Left cardiac atrium (tissue), 4 donors: ENCODE data around the gene ADD2. TPM values are rescaled to one million over a fixed set of nuclear protein-coding genes. Genes with fewer than 3 reads are reported as not detected.
A peak's percentile ranks its signal among the peaks of the same experiment; 100 is the strongest.
"Not testable (repeated sequence)": the region's sequence is repeated elsewhere in the genome, so short reads cannot be mapped to it uniquely, and the experiment has no call there.

Experiments used
- ATAC-seq, 2 donors: fragments of 200-7000 bp; cut with Tn5 transposase; one replicate each; pipeline ENCODE4 v1.9.1; 2020; ENCODE audit warnings: mild to moderate bottlenecking in 2 of 2, moderate library complexity in 2 of 2
- DNase-seq: peaks from one replicate; pipeline ENCODE4 v3.0.0-alpha.2; 2020
- intact Hi-C, 2 donors: fragments of 100-400 bp; cut with DNase I; formaldehyde crosslinking; loops; one replicate each; pipeline versions ENCODE4 v1.14.1 to v1.15.1; 2022 to 2023
- total RNA-seq, 2 donors: library from RNA; stranded (reverse); fragmentation: NEBNext Ultra II Directional; extraction: Animal tissue kit (Norgen Biotek cat#: 25700); gene quantifications; one replicate each; pipeline ENCODE4 v1.2.1, GENCODE V29; 2021
- donor health status: DM: no; HTN: yes; CAD: no.
- donor health status: DM: no; HTN: yes; CAD: no; lungs with severe emphysema.
- donor health status: DM: yes; HTN: yes; CAD: no.
- donor health status: Dilated cardiomyopathy.

ADD2 gene
- total RNA-seq, 2 donors from 2014 or later, result 2.2 to 2.8 TPM

DNA sequence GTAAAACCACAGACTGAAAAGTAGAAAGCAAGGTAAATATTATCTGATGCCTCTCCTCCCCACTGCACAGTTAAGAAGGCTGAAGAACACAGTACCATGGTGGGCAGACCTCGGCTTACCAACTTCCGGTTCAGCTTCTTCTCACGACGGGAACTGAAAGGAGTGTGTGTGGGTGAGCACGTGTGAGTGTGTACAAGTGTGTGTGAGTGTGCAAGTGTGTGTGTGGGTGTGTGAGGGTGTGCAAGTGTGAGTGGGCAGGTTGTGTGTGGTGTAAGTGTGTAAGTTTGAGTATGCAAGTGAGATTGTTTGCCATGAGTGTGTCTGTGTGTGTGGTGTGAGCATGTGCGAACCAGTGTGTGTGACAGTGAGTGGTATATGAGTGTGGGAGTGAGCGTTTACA lies 103.5 kb downstream of the ADD2 start:
- intact Hi-C loops, result no loop called here
- ATAC-seq (no peak), DNase-seq (no peak)

DNA sequence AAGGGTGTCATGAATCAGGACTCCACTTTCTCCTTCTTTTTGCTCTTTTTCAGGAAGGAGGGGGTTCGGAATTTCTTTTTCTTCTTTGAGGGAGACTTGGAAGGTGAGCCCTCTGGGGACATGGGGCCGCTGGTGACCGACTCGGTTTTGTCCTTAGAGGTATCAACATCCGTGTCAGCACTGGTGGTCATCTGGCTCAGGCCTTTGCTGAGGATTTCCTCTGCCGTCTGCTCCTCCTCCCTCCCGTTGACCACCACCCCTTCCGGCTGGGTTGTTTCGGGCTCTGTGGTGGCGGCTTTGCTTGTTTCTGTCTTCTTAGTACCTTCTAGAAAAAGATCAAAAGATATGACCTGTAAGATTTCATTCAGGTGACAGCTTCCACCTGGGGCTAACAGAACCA lies 104.6 kb downstream of the ADD2 start:
- ATAC-seq (no peak), DNase-seq (no peak)
- intact Hi-C loops, result no loop called here

DNA sequence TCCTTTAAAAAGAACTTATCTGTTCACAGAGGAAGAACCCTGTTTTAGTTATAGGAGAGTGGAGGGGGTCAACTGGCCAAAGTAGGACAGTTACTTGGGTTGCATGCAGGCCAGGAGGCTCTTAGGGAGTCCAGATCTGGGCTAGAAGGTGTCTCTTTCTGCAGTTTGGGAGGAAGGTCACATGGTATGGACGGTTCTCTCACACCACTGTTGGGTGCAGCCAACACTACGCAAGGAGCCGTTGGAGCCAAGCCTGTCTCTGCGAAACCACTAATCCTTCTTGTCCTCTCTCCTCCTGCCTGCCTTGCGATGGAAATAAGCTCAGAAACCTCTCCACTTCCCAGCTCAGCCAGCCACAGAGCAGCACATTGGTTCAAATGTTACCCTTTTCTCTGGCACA lies 108.4 kb downstream of the ADD2 start:
- DNase-seq, result no peak
- ATAC-seq, result no peak
- intact Hi-C loops, result loop anchor here (5.0 to 10.0 kb wide), 2 partner anchors 123 to 285 kb away; no protein-coding TSS in a partner anchor

DNA sequence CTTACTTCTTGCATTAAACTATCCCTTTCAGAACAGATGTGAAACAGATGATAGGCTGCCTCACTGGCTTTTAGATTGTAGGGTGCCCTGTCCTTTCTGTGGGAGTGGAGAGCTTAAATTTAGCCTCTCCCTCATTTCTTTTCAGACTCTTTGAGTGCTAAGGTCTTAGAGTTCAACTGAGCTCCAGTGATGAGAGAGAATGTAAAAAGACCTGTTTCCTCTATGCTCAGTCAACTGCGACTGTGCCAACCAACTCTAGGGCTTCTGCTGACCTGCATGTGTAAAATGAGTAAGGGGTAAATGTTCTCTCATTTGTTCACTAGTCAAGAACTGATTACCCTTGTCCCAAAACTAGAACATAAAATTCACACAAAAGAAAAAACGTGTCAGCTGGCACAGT lies 109.5 kb downstream of the ADD2 start:
- ATAC-seq (no peak), DNase-seq (no peak)
- intact Hi-C loops, result loop anchor here (5.0 to 10.0 kb wide), 2 partner anchors 124 to 286 kb away; no protein-coding TSS in a partner anchor

DNA sequence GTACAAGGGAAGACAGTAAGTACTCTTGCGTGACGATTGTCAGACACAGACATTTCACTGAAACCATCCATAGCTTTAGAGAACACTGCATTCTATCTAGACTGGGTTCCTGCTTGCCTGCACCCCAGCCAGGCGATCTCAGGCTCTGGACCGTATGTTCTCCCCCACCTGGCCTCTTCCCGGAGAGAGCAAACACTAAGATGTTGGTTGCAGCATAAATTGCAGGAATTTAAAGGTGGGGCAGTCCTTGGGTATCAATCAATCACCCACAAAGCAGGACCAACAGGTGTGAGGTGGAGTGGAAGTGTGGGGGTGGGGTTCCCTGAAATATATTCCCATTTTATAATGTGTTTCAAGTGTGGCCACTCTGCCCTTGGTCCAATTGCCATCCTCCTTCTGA lies 110.8 kb downstream of the ADD2 start:
- intact Hi-C loops, result loop anchor here (5.0 to 10.0 kb wide), 2 partner anchors 125 to 288 kb away; no protein-coding TSS in a partner anchor
- no peak for DNase-seq
- ATAC-seq, result no peak

DNA sequence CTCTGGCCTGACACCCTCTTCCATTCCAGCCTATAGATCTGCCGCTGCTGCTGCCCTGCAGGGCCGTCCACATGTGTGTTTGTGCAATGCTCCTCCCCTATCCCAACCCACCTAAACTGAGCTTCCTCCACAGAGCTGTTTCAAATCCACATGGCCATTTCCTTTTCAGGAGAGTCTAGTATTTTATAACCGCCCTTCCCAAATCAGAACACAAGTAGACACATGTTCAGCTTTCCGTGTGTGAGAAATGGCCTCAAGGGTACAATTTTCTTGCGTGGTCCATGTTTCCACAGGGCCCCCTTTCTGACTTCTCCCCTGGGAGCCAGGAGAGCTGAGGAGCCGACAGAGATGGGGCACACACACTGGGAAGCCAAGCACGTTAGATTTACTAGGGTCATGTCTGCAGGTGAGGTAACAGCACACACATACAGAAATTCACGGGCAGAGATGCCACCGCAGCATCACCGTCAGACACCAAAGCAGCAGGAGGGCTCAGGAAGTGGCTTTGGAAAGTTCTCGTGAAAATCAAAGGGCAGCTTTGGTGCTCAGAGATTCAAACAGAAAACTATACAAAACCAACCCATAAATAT lies 111.5 kb downstream of the ADD2 start:
- intact Hi-C loops, result loop anchor here (5.0 to 10.0 kb wide), 2 partner anchors 126 to 288 kb away; no protein-coding TSS in a partner anchor
- DNase-seq, result no peak
- ATAC-seq, result no peak

DNA sequence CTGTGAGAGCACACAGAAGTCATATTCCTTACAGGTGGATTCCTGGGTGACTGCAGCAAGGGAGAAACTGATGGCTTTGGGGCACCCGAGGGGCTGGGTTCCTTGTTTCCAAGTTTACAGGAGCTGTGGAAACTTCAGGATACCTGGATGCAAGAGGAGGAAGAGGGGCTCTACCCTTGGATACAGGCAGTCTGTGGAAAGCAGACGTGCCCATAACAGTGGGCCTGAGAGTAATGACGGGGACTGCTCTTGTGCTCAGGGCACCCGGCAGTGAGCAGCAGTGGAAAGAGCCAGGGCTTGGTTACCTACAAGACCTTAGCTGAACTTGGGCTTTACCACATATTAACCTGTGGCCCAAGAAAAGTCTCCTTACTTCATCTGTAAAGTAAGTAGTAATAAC lies 112.2 kb downstream of the ADD2 start:
- DNase-seq (no peak), ATAC-seq (no peak)
- intact Hi-C loops, result loop anchor here (5.0 to 10.0 kb wide), 2 partner anchors 127 to 289 kb away; no protein-coding TSS in a partner anchor

DNA sequence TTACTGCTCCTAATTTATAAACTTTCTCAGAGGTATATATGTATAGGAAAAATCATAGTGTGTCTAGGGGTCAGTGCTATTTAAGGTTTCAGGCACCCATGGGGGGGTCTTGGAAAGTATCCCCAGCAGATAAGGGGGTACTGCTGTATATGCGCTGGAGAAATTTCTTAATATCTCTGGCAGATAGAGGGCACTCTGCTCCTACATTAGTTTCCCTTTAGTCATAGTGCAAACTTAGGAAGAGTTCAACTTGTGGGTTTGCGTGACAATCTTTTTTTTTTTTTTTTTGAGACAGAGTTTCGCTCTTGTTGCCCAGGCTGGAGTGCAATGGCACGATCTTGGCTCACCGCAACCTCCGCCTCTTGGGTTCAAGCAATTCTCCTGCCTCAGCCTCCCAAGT lies 112.8 kb downstream of the ADD2 start:
- ATAC-seq, result not testable (repeated sequence)
- intact Hi-C loops, result loop anchor here (5.0 to 10.0 kb wide), 2 partner anchors 127 to 290 kb away; no protein-coding TSS in a partner anchor

DNA sequence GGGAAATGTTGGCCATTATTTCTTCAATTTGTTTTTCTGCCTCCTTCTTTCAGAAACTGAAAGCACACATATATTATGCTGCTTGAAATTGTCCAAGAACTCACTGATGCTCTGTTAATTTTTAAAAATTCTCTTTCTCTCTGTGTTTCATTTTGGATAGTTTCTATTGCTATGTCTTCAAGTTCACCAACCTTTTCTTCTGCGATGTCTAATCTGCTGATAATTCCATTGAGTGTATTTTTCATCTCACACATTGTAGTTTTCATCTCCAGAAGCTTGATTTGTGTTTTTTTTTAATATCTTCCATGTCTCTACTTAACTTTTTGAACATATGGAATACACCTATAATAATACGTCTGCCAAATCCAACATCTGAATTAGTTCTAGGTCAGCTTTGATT lies 116.3 kb downstream of the ADD2 start:
- intact Hi-C loops, result loop anchor here in 1 of 2 donors (10.0 kb wide), 1 partner anchor 293 kb away; no protein-coding TSS in a partner anchor

More for the DNA sequence above, 112.8 kb downstream of the ADD2 start:
- not testable (repeated sequence) for DNase-seq

DNA sequence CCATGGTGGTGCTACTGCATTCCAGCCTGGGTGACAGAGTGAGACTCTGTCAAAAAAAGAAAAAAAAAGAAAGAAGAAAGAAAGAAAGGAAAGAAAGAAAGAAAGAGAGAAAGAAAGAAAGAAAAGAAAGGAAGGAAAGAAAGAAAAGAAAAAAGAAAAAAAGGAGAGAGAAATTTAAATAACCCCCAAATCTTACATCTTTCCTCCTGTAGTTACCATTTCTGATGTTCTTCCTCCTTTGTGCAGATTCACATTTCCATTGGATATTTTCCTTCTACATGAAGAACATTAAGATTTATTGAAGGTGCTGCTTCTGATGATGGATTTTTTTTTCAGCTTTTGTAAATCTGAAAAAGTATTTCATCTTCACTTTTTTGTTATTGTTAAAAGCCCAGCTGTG lies 117.0 kb downstream of the ADD2 start:
- ATAC-seq, result no peak
- intact Hi-C loops, result loop anchor here in 1 of 2 donors (10.0 kb wide), 1 partner anchor 294 kb away; no protein-coding TSS in a partner anchor
- DNase-seq, result no peak

More for the DNA sequence above, 116.3 kb downstream of the ADD2 start:
- DNase-seq, result no peak
- ATAC-seq, result no peak

DNA sequence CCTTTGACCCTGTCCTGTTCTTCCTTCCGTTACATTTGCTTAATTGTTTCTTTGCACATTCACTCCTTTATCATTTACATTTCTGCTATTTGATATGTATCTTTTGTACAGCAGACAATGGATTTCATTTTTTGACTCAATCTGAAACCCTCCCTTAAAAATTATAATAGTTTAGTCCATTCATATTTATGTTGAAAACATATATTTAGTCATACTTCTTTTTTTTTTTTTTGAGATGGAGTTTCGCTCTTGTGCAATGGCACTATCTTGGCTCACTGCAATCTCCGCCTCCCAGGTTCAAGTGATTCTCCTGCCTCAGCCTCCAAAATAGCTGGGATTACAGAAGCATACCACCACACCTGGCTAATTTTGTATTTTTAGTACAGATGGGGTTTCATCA lies 119.0 kb downstream of the ADD2 start:
- no peak for DNase-seq
- intact Hi-C loops, result loop anchor here in 1 of 2 donors (2.0 kb wide), 1 partner anchor 344 kb away; no protein-coding TSS in a partner anchor
- no peak for ATAC-seq

DNA sequence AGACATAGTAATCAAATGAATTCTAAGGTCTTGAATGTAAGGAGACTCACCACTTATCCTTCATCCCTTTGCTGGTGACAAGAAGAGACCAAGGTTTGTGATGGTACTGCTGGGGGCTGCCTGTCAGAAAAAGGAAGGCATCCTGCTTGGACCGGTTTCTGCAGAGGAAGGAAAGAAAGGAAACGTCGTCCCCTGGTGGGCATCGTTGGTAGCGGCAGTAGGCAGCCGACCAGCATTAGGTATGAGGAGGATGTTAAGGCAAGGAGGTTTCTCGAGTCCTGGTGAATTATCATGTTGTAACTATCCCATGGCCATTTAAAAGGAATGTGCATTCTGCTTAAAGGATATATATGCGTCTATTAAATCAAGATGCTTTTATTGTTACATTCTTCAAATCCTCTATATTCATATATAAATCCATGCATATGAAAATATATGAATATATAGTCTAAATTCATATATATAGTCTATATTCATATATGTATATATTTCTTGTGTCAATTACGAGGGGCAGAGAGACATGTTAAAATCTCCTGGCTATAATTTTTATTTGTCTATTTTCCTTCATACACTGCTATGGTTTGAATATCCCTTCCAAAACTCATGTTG lies 120.0 kb downstream of the ADD2 start:
- ATAC-seq (peak; percentile 62 to 71), DNase-seq (peak; percentile 53)
- intact Hi-C loops, result loop anchor here in 1 of 2 donors (2.0 kb wide), 1 partner anchor 343 kb away; no protein-coding TSS in a partner anchor

DNA sequence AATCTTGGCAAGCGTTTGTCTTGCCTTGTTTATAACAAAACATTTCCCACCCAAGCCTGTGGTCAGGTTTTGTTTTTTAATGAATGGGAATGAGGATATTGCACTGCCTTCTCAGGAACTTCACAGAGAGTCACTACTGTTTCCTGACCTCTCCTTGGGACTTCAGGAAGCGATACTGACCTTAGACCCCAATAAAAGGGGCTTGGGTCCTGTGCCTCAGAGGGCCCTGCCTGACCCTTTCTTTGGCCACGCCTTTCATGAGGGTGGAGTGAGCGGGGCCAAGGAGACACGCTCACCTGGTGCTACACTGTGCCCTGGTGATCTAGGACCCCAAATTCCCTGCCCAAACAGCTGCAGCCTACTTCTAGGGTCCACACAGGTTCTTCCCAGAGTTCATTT lies 121.6 kb downstream of the ADD2 start:
- DNase-seq, result no peak
- no peak for ATAC-seq
- intact Hi-C loops, result no loop called here

DNA sequence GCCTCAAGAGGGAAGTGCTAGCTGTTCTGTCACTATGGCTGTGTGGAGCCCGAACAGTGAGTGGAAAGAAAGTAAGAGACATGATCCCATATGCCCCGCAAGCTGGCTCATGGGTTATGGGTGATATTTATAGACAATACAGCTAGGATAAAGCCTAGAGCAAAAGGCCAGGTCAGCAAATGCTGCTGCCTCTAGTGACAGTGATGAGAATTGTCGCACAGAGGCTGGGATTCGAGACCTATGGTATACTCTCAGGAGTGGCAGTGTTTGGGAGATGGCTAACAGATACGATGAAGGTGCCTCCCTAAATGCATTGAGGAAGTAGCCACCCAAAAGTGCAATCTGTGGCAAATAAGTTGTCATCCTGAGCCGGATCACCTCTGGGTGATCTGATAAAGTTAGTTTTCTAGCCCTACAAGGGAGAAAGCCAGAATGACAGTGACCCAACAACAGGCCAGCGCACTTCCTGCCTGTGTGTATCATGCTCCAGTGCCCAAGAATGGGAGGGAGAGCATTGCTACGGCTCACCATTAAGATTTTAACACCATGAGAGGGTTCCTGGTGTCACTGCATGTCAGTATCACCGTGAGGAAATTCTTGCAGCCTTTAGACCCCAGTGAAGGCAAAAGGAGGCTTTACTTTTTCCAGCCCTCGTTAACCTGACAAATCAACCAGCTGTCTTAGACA lies 122.1 kb downstream of the ADD2 start:
- DNase-seq (no peak), ATAC-seq (no peak)
- intact Hi-C loops, result no loop called here

DNA sequence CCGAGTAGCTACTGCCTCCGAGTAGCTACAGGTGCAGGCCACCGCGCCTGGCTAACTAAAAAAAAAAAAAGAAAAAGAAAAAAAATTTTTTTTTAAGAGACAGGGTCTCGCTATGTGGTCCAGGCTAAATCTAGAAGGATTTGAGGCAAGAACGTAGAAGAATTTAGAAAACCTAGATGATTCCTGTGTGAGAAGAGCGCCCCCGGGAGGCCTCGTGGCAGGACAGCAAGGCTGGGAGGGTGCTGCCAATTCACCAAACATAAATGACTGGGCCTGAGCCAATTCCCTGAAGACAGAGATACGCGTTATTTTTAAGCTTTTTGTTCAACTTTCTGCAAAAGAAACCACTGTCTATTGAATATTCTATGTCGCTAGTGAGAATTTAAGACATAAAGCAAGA lies 124.3 kb downstream of the ADD2 start:
- DNase-seq (no peak), ATAC-seq (no peak)
- intact Hi-C loops, result no loop called here

DNA sequence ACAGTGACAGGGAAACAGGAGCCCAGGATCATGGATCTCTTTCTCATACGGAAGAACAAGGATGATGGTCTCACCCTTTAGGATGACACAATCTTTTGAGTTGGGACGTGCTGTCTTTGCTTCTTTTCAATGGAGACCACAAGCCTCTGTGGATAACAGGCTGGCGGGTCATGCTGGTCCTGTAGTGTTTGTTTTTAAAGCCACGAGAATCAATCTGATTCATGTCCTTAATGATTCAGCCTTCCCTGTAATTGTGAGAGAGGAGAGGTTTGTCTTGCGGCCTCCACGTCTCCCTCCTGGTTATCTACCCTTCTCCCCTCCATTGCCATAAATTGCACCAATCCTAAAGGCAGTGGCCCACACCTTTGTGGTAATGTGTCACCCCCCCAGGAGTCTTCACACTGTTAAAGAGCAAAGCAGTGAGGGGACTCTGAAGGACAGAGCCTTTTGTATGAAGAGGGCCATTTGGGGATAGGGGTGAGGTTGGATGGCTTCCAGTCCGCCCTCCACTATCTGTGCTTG lies 126.7 kb downstream of the ADD2 start:
- ATAC-seq (no peak), DNase-seq (no peak)
- intact Hi-C loops, result no loop called here

DNA sequence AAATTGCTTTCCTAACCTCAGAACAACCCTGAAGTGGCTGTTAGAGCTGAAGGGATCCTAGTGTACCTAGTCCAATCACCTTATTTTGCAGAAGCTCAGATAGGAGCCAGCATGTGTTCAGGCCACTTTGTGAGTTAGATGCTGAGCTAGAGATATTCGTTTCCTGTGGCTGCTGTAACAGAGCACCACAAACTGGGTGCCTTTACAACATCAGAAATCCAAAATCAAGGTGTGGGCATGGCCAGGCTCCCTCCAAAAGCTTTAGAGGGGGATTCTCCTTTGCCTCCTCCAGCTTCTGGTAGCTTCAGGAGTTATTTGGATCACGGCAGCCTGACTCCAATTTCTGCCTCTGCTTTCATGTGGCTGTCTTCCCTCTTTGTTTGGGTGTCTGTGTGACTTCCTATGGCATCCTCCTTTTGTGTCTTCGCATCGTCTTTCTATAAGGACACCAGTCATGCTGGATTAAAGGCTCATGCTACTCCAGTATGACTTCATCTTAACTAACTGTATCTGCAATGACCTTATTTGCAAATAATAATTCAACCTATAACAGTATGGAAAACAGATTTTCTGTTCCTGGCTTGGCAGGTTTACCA lies 128.1 kb downstream of the ADD2 start:
- ATAC-seq (no peak), DNase-seq (no peak)
- intact Hi-C loops, result no loop called here

DNA sequence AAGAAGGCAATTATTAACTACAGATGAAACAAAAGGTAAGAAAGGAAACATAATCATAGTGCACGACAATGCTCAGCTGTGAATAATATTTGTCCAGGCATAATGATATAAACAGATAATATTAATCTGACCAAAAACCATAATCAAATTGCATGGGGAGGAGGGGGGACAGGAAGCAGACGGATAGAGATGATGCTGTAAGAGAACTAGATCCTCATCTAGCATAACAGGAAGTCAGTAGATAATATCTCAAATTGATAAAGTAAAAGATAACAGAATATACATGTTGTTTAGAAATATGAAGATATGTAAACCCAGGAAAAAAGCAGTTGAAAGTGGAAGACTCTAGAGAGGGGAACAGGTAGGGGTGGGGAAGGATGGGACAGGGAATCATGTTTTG lies 129.4 kb downstream of the ADD2 start:
- DNase-seq, result no peak
- intact Hi-C loops, result no loop called here
- no peak for ATAC-seq

DNA sequence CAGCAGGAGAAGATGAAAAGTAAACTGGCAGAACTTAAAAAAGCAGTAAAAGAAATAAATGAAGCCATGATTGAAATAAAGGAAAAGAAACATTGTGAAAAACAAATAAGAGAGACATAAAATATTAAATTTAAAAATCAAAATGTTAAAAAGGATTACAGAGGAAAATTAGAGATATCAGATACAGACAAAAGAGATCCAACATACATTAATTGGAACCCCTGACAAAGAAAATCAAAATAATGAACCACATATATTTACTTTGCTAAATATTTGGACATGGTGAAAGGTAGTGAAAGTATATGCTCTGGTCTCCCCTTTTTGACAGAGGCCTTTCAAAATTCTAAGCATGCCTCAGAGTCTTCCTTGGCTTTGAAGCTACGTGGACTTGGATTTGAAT lies 134.5 kb downstream of the ADD2 start:
- no peak for ATAC-seq
- DNase-seq, result no peak
- intact Hi-C loops, result no loop called here
